KMS-11 (cell line): ENCODE measurements around the gene HECTD2.
"Not testable (repeated sequence)": the region's sequence is repeated elsewhere in the genome, so short reads cannot be mapped to it uniquely, and the experiment has no call there.

Source experiments
- H2AFZ ChIP-seq: fragments of 200-600 bp; sonication (generic); 2 replicates; pipeline ENCODE4 v1.6.1; 2016; ENCODE audit warnings: antibody characterized with exemption, mixed run types, low read depth
- H3K27ac ChIP-seq: fragments of 200-600 bp; sonication (generic); 2 replicates; pipeline ENCODE4 v1.6.1; 2016; ENCODE audit warnings: mild to moderate bottlenecking, mixed run types
- H3K27me3 ChIP-seq: fragments of 200-600 bp; sonication (generic); 2 replicates; pipeline ENCODE4 v1.6.1; 2017; ENCODE audit warnings: mild to moderate bottlenecking, low read depth, mixed run types, moderate library complexity; ENCODE audit not compliant: insufficient read depth
- H3K36me3 ChIP-seq: fragments of 200-600 bp; sonication (generic); 2 replicates; pipeline ENCODE4 v1.6.1; 2017; ENCODE audit warnings: mild to moderate bottlenecking, mixed run types; ENCODE audit not compliant: insufficient read depth
- H3K4me1 ChIP-seq: fragments of 200-600 bp; sonication (generic); 2 replicates; pipeline ENCODE4 v1.6.1; 2016; ENCODE audit warnings: mild to moderate bottlenecking, low read depth, mixed run types; ENCODE audit not compliant: poor library complexity, severe bottlenecking
- H3K4me2 ChIP-seq: fragments of 200-600 bp; sonication (generic); 2 replicates; pipeline ENCODE4 v1.7.0; 2016; ENCODE audit warnings: mild to moderate bottlenecking, mixed run types
- H3K4me3 ChIP-seq: fragments of 200-600 bp; sonication (generic); IDR thresholded peaks from 2 replicates; pipeline ENCODE4 v1.6.1; 2017; ENCODE audit warnings: low read depth, low read length, mixed read lengths; ENCODE audit not compliant: insufficient read depth
- H3K79me2 ChIP-seq: fragments of 200-600 bp; sonication (generic); 2 replicates; pipeline ENCODE4 v1.6.1; 2016; ENCODE audit warnings: low read depth, mixed run types; ENCODE audit not compliant: insufficient read depth
- H3K9ac ChIP-seq: fragments of 200-600 bp; sonication (generic); 2 replicates; pipeline ENCODE4 v1.6.1; 2016; ENCODE audit warnings: mild to moderate bottlenecking, mixed run types
- H4K20me1 ChIP-seq: fragments of 200-600 bp; sonication (generic); 2 replicates; pipeline ENCODE4 v1.6.1; 2016; ENCODE audit warnings: mild to moderate bottlenecking, mixed run types; ENCODE audit not compliant: insufficient read depth
- TF ChIP-seq, protein P1 (sequence below): fragments of 200-600 bp; sonication (generic); conservative IDR thresholded peaks from 2 replicates; pipeline ENCODE4 v1.6.1; 2017; ENCODE audit warnings: low read depth, mild to moderate bottlenecking, antibody characterized with exemption, low read length, moderate library complexity, mixed read lengths

HECTD2 gene, protein sequence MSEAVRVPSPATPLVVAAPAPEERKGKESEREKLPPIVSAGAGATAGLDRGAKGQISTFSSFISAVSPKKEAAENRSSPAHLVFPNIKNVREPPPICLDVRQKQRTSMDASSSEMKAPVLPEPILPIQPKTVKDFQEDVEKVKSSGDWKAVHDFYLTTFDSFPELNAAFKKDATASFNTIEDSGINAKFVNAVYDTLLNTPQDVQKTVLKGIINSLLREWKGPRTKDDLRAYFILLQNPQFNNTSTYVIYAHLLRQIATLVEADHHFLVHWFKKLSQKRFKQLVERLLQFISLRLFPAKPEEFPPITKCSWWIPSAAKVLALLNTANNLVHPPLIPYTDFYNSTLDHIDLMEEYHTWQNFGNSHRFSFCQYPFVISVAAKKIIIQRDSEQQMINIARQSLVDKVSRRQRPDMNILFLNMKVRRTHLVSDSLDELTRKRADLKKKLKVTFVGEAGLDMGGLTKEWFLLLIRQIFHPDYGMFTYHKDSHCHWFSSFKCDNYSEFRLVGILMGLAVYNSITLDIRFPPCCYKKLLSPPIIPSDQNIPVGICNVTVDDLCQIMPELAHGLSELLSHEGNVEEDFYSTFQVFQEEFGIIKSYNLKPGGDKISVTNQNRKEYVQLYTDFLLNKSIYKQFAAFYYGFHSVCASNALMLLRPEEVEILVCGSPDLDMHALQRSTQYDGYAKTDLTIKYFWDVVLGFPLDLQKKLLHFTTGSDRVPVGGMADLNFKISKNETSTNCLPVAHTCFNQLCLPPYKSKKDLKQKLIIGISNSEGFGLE

DNA sequence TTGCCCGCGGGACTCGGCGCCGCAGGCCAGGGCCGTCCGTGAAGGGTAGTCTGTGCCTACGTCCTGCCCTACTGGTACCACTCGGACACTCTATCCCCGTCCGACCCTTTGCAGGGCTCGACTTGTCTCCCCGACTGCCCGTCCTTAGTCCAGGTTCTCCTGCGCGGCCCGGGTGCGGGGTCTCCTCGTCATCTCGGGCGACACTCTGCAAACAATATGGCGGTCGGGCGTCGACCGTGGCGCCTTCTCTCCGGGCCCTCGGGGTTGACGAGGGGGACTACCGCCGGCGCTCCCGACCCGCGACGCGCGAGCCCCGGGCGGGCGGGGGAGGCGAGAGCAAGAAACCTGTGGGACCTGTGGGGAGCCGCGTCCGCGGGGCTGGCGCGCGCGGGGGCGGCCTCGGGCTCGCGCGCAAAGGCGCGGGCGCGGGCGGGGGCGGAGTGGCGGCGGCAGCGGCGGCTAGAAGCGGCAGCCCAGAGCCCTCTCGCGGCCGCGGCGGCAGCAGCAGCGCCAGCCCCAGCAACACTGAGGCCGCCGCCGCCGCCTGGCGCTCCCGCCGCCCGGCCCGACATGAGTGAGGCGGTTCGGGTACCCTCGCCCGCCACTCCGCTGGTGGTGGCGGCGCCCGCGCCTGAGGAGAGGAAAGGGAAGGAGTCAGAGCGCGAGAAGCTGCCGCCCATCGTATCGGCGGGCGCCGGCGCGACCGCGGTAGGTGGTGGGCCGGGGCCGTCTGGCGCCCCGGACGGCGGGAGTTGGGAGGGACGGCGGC lies at the start of gene HECTD2:
HECTD2 (plus strand) TSS at position 476 of the 769 bp plus-strand sequence; CDS start at position 571, 95 bp downstream.
- H3K4me1 ChIP-seq = peaks cover 18% of the 10 kb centered on the region

DNA sequence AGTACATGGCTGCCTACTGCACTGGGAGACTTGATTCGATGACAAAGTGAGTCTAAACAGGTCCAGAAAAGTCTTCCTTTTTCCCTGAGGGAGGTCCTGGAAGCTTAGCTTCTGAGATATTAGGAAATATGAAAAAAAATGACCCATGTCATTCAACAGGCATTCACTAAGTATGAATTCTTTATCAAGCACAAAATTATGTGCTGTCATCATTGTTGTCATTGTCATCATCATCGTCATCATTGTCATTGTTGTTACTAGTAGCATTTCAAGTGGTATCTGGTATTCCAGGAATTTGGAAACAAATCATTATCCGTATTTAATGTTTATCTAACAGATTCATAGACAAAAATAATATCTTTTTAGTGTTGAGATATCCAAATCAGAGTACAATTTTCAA lies 49.7 kb upstream of the HECTD2 start:
- Histone ChIP-seq H3K27ac (no peak overlapping the region), H2AFZ (no peak overlapping the region), H3K27me3 (no peaks in the 10 kb centered on the region), H3K79me2 (no peaks in the 10 kb centered on the region), H3K4me1 (no peaks in the 10 kb centered on the region), H3K9ac (no peak overlapping the region), H3K4me3 (no peak overlapping the region), H4K20me1 (no peaks in the 10 kb centered on the region), H3K36me3 (no peaks in the 10 kb centered on the region), H3K4me2 (no peak overlapping the region)
- TF ChIP-seq, protein P1, sequence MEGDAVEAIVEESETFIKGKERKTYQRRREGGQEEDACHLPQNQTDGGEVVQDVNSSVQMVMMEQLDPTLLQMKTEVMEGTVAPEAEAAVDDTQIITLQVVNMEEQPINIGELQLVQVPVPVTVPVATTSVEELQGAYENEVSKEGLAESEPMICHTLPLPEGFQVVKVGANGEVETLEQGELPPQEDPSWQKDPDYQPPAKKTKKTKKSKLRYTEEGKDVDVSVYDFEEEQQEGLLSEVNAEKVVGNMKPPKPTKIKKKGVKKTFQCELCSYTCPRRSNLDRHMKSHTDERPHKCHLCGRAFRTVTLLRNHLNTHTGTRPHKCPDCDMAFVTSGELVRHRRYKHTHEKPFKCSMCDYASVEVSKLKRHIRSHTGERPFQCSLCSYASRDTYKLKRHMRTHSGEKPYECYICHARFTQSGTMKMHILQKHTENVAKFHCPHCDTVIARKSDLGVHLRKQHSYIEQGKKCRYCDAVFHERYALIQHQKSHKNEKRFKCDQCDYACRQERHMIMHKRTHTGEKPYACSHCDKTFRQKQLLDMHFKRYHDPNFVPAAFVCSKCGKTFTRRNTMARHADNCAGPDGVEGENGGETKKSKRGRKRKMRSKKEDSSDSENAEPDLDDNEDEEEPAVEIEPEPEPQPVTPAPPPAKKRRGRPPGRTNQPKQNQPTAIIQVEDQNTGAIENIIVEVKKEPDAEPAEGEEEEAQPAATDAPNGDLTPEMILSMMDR = no peak

More for the DNA sequence above, at the start of gene HECTD2:
- Histone ChIP-seq H3K4me3 (no peak within 1 kb of the TSS), H4K20me1 (no peaks in the 10 kb centered on the region), H3K9ac (peak within 1 kb of the TSS; percentile 98), H3K36me3 (no peaks in the 10 kb centered on the region), H3K27me3 (no peaks in the 10 kb centered on the region), H3K4me2 (peak within 1 kb of the TSS; percentile 46), H2AFZ (peak within 1 kb of the TSS; percentile 91), H3K27ac (peak within 1 kb of the TSS; percentile 97), H3K79me2 (0 out of 2 replicates have a peak, but pooled peaks cover 6% of the 10 kb centered on the region)
- TF ChIP-seq, protein P1 = no peak

DNA sequence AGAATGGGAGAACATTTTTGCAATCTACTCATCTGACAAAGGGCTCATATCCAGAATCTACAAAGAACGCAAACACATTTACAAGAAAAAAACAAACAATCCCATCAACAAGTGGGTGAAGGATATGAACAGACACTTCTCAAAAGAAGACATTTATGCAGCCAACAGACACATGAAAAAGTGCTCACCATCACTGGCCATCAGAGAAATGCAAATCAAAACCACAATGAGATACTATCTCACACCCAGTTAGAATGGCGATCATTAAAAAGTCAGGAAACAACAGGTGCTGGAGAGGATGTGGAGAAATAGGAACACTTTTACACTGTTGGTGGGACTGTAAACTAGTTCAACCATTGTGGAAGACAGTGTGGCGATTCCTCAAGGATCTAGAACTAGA lies 44.6 kb upstream of the HECTD2 start:
- not testable (repeated sequence) for H3K36me3 ChIP-seq, H3K4me2 ChIP-seq, H4K20me1 ChIP-seq, H3K27me3 ChIP-seq, H3K79me2 ChIP-seq, H3K4me1 ChIP-seq, H2AFZ ChIP-seq, H3K4me3 ChIP-seq, H3K27ac ChIP-seq, H3K9ac ChIP-seq

DNA sequence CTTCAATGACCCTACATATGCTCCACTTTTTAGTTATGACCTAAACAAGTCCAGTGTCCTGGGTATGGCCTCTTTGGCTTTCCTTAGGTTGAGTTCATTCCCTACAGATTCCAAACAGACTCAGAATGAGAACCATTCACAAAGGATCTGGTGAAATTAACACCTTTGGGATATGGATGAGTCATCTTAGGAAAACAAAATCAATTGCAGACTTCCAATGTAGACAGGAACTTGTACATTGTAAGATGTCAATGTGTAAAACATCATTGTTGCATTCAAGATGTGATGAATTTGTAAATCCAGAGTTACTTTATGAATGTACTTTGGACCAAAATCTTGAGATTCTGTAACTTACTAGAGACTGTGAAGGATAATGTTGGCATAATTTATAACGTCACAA lies 43.4 kb upstream of the HECTD2 start:
- TF ChIP-seq, protein P1 = no peak
- H3K27me3 ChIP-seq = no peaks in the 10 kb centered on the region
- no peaks in the 10 kb centered on the region for H3K79me2 ChIP-seq
- no peaks in the 10 kb centered on the region for H3K4me1 ChIP-seq
- no peaks in the 10 kb centered on the region for H3K36me3 ChIP-seq
- H3K4me2 ChIP-seq = no peak overlapping the region
- H3K4me3 ChIP-seq = no peak overlapping the region
- H3K27ac ChIP-seq = no peak overlapping the region
- no peak overlapping the region for H2AFZ ChIP-seq
- no peak overlapping the region for H3K9ac ChIP-seq
- no peaks in the 10 kb centered on the region for H4K20me1 ChIP-seq
